Keratinocyte (primary cell): ENCODE results near the gene AMZ1. TPM values are rescaled to one million over a fixed set of nuclear protein-coding genes. Genes with fewer than 3 reads are reported as not detected.

ENCODE experiments used
- DNase-seq: peaks from one replicate; pipeline ENCODE4 v3.0.0-alpha.2; 2011; ENCODE audit warnings: low read depth, missing footprints, low spot score
- FAIRE-seq: peaks from 2 replicates; lab custom pipeline; 2011; peaks lifted over from hg19 to GRCh38; lab: Jason Lieb, UNC
- H2AFZ ChIP-seq: 2 replicates; pipeline ENCODE4 v1.6.0; 2012; ENCODE audit warnings: low read length, control low read depth, inconsistent platforms; ENCODE audit not compliant: control insufficient read depth
- H3K27ac ChIP-seq: 2 replicates; pipeline ENCODE4 v1.5.1; 2011; ENCODE audit warnings: low read length; ENCODE audit not compliant: control insufficient read depth, insufficient read depth
- H3K27me3 ChIP-seq: 3 replicates; pipeline ENCODE4 v1.6.0; 2011; ENCODE audit warnings: low read length; ENCODE audit not compliant: control insufficient read depth, insufficient read depth; ENCODE audit errors: extremely low read depth
- H3K36me3 ChIP-seq, 2 experiments: 2 replicates in 1 of 2; 3 replicates in 1 of 2; pipeline ENCODE4 v1.5.1; 2011; ENCODE audit warnings: low read length in 2 of 2, mild to moderate bottlenecking in 1 of 2; ENCODE audit not compliant: control insufficient read depth in 2 of 2, insufficient read depth in 2 of 2; ENCODE audit errors: extremely low read depth in 1 of 2
- H3K4me1 ChIP-seq: 3 replicates; pipeline ENCODE4 v1.5.1; 2011; ENCODE audit warnings: low read length; ENCODE audit not compliant: control insufficient read depth, insufficient read depth; ENCODE audit errors: extremely low read depth
- H3K4me2 ChIP-seq: 3 replicates; pipeline ENCODE4 v1.6.0; 2011; ENCODE audit warnings: low read depth, low read length; ENCODE audit not compliant: control insufficient read depth, insufficient read depth; ENCODE audit errors: extremely low read depth
- H3K4me3 ChIP-seq, 3 experiments: fragments of 200-600 bp in 1 of 3; sonication (generic) in 1 of 3; 2 replicates in 2 of 3; 3 replicates in 1 of 3; pipeline ENCODE4 v1.5.1; 2011 to 2016; ENCODE audit warnings: low read length in 3 of 3, mild to moderate bottlenecking in 3 of 3, control low read depth in 2 of 3, inconsistent platforms in 1 of 3, low read depth in 1 of 3, mixed read lengths in 1 of 3, mixed run types in 1 of 3, moderate library complexity in 1 of 3; ENCODE audit not compliant: control insufficient read depth in 2 of 3, insufficient read depth in 2 of 3; ENCODE audit errors: extremely low read depth in 1 of 3
- H3K79me2 ChIP-seq: 2 replicates; pipeline ENCODE4 v1.6.0; 2012; ENCODE audit warnings: low read length; ENCODE audit not compliant: control insufficient read depth, insufficient read depth
- H3K9ac ChIP-seq: 3 replicates; pipeline ENCODE4 v1.6.0; 2011; ENCODE audit warnings: low read length; ENCODE audit not compliant: control insufficient read depth, insufficient read depth; ENCODE audit errors: extremely low read depth
- H3K9me1 ChIP-seq: 3 replicates; pipeline ENCODE4 v1.6.0; 2011; ENCODE audit warnings: low read length; ENCODE audit not compliant: control insufficient read depth, insufficient read depth; ENCODE audit errors: extremely low read depth
- H3K9me3 ChIP-seq: 2 replicates; pipeline ENCODE4 v1.5.1; 2012; ENCODE audit warnings: low read depth, low read length; ENCODE audit not compliant: control insufficient read depth
- H4K20me1 ChIP-seq: 3 replicates; pipeline ENCODE4 v1.6.0; 2011; ENCODE audit warnings: low read length; ENCODE audit not compliant: control insufficient read depth, insufficient read depth; ENCODE audit errors: extremely low read depth
- EZH2 ChIP-seq: IDR thresholded peaks from one replicate; pipeline ENCODE4 v1.6.1; 2012; ENCODE audit warnings: inconsistent platforms, mild to moderate bottlenecking, low read length, moderate library complexity
- dilution Hi-C: fragments of 300-500 bp; cut with MboI; formaldehyde crosslinking; loops from one replicate; pipeline ENCODE4 v1.7.0; 2020; ENCODE audit warnings: low sequenced_read_pairs; ENCODE audit not compliant: extremely low pct_ligation_motif_present
- polyA plus RNA-seq, 5 experiments: library from polyadenylated mRNA; depleted of rRNA in 3 of 5; stranded (reverse) in 3 of 5; stranded (forward) in 1 of 5; unstranded in 1 of 5; fragments of >200 nt; gene quantifications; 1 replicate in 1 of 5; 2 replicates in 3 of 5; 3 replicates in 1 of 5; pipeline versions ENCODE4 v1.2.1 to v1.2.3, GENCODE V29; 2011 to 2012; ENCODE audit warnings: missing spikeins in 2 of 5, low read depth in 1 of 5, low replicate concordance in 1 of 5
- TF ChIP-seq, protein P1 (sequence below), 3 experiments: IDR thresholded peaks in 1 of 3; conservative IDR thresholded peaks in 1 of 3; optimal IDR thresholded peaks in 1 of 3; 2 replicates in 2 of 3; 3 replicates in 1 of 3; pipeline versions ENCODE3 to v1.5.1; 2011; ENCODE audit warnings: low read length in 3 of 3, mild to moderate bottlenecking in 3 of 3, moderate library complexity in 2 of 3, control low read depth in 1 of 3, inconsistent platforms in 1 of 3; ENCODE audit not compliant: insufficient read depth in 2 of 3; ENCODE audit errors: extremely low read depth in 1 of 3

The AMZ1 gene
- polyA plus RNA-seq, 1 donor (not counting 4 experiments of a cell fraction or from before 2014, with no cell fraction given): 0.04 TPM

DNA sequence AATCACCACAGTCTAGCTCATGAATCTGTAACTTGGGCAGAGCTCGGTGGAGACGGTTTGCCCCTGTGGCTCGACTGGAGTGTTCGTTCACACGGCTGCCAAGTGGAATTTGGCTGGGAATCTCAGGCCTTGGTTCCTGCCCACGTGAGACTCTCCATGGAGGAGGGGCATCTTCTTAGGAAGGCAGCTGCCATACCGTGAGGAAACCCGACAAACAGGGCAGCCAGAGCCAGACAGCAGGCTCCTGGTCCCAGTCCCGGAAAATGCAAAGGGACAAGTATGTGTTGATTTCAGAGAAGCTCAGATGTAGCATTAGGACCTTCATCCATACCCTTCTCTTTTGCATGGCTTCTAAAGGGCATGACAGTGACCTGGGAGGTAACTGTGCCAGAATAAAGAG is 26.6 kb downstream of the AMZ1 start:
- no peak overlapping the region for H3K4me3 ChIP-seq
- dilution Hi-C loops: no loop called here
- H3K4me2 ChIP-seq: no peak overlapping the region
- no peaks in the 10 kb centered on the region for H3K79me2 ChIP-seq
- no peak for FAIRE-seq
- peaks cover 5 to 11% of the 10 kb centered on the region in 2 experiments for H3K36me3 ChIP-seq
- H3K4me1 ChIP-seq: no peaks in the 10 kb centered on the region
- no peak overlapping the region for H3K9ac ChIP-seq
- no peak for TF ChIP-seq EZH2
- TF ChIP-seq, protein P1, sequence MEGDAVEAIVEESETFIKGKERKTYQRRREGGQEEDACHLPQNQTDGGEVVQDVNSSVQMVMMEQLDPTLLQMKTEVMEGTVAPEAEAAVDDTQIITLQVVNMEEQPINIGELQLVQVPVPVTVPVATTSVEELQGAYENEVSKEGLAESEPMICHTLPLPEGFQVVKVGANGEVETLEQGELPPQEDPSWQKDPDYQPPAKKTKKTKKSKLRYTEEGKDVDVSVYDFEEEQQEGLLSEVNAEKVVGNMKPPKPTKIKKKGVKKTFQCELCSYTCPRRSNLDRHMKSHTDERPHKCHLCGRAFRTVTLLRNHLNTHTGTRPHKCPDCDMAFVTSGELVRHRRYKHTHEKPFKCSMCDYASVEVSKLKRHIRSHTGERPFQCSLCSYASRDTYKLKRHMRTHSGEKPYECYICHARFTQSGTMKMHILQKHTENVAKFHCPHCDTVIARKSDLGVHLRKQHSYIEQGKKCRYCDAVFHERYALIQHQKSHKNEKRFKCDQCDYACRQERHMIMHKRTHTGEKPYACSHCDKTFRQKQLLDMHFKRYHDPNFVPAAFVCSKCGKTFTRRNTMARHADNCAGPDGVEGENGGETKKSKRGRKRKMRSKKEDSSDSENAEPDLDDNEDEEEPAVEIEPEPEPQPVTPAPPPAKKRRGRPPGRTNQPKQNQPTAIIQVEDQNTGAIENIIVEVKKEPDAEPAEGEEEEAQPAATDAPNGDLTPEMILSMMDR (optimal IDR thresholded peaks at IDR 0.05 in 1 of 3, IDR thresholded peaks at IDR 0.05 in 1 of 3, conservative IDR thresholded peaks at IDR 0.05 in 1 of 3; ENCODE audit: extremely low read depth in 1 of 3, insufficient read depth in 2 of 3, low read length in 3 of 3): no peak
- DNase-seq: no peak
- H3K27ac ChIP-seq: no peak overlapping the region
- no peaks in the 10 kb centered on the region for H3K9me1 ChIP-seq
- H2AFZ ChIP-seq: no peak overlapping the region
- H4K20me1 ChIP-seq: no peaks in the 10 kb centered on the region
- peaks cover 3% of the 10 kb centered on the region for H3K27me3 ChIP-seq
- H3K9me3 ChIP-seq: no peaks in the 10 kb centered on the region

DNA sequence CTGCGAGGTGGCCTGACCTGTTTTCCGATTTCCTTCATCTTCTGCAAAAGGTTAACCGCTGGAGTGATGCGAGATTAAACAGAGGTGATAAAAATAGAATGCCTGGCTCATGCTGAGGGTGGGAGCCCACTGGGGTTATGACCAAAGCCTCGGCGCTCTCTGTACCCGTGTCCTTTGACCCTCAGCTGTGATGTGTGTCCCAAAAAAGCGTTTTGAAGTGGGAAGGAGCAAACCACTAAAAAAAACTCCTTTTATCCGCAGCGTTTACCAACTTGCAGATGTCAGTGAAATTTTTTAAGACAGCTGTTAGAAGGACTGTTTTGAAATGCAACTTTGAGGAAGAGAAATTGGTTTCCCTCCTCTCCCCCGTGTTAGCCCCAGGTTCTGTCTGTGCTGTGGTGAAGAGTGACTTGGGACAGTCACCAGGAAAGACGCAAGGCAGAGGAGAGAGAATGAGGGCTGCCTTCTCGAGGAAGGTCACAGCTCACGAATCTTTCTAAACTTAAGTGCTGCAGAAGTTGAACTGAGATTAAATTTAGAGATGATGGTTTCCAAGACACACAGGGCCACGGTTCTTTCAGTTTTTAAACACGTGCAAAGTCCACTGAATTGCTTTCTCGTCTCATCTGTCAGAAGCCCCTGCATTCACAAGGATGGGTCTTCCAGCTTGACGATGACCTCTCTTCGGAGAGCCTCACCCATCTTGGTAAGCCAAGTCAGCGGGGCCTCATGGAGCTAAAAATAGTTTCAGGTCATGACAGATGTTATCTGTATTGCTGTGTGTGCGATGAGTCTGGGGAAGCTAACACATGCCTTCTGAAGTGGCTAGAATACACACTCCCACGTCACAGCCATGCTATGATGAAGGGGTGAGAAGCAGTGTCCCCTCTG is 27.6 kb downstream of the AMZ1 start:
- Histone ChIP-seq H2AFZ (no peak overlapping the region), H3K36me3 (peaks cover 5 to 12% of the 10 kb centered on the region in 2 experiments), H3K4me3 (no peak overlapping the region), H3K27me3 (no peaks in the 10 kb centered on the region), H3K79me2 (no peaks in the 10 kb centered on the region), H3K9ac (no peak overlapping the region), H3K4me1 (peaks cover 5% of the 10 kb centered on the region), H3K9me3 (no peaks in the 10 kb centered on the region), H3K9me1 (no peaks in the 10 kb centered on the region), H4K20me1 (no peaks in the 10 kb centered on the region), H3K27ac (no peak overlapping the region), H3K4me2 (no peak overlapping the region)
- dilution Hi-C loops: no loop called here
- no peak for FAIRE-seq
- TF ChIP-seq, protein P1 (optimal IDR thresholded peaks at IDR 0.05 in 1 of 3, IDR thresholded peaks at IDR 0.05 in 1 of 3, conservative IDR thresholded peaks at IDR 0.05 in 1 of 3; ENCODE audit: extremely low read depth in 1 of 3, insufficient read depth in 2 of 3, low read length in 3 of 3): no peak
- no peak for TF ChIP-seq EZH2
- DNase-seq: no peak
